HEK293 (cell line): ENCODE data around the gene SH3GLB2.

Source experiments
- CTCF ChIA-PET: fragments of 350-600 bp; formaldehyde crosslinking; extraction: SDS; loops from one replicate; lab custom pipeline; 2021; ENCODE audit warnings: antibody characterized with exemption; lab: Yijun Ruan, JAX
- POLR2A ChIA-PET: fragments of 300-600 bp; formaldehyde crosslinking; extraction: SDS; loops from one replicate; lab custom pipeline; 2020; ENCODE audit warnings: antibody characterized with exemption, inconsistent platforms; lab: Yijun Ruan, JAX
- H3K27ac ChIP-seq: fragments of 200-500 bp; sonication (Bioruptor generic); 2 replicates; pipeline ENCODE4 v1.5.1; 2014; ENCODE audit warnings: low read depth, low read length, control low read depth, inconsistent platforms; ENCODE audit errors: extremely low read depth
- H3K36me3 ChIP-seq, 2 experiments: fragments of 200-500 bp in 1 of 2; sonication (Bioruptor generic) in 1 of 2; 1 replicate in 1 of 2; 2 replicates in 1 of 2; pipeline ENCODE4 v1.5.1; 2014 to 2017; ENCODE audit warnings: inconsistent platforms in 2 of 2, low read length in 2 of 2; ENCODE audit not compliant: control insufficient read depth in 2 of 2, insufficient read depth in 1 of 2
- H3K4me1 ChIP-seq: fragments of 200-500 bp; sonication (Bioruptor generic); 2 replicates; pipeline ENCODE4 v1.5.1; 2014; ENCODE audit warnings: mild to moderate bottlenecking, low read length, inconsistent platforms; ENCODE audit not compliant: control insufficient read depth, insufficient read depth
- H3K4me3 ChIP-seq: 2 replicates; pipeline ENCODE4 v1.5.1; 2011; ENCODE audit warnings: low read depth, mild to moderate bottlenecking, control low read depth, low read length, moderate library complexity
- H3K9me3 ChIP-seq: fragments of 200-500 bp; sonication (Bioruptor generic); 2 replicates; pipeline ENCODE4 v1.5.1; 2014; ENCODE audit warnings: low read depth, low read length, inconsistent platforms; ENCODE audit not compliant: control insufficient read depth, insufficient read depth
- GLI4 ChIP-seq: fragments of 450-650 bp; formaldehyde crosslinking; IDR thresholded peaks from 2 replicates; pipeline ENCODE4 v1.5.1; 2016; ENCODE audit warnings: missing biosample characterization, missing genetic modification characterization
- SCRT1 ChIP-seq: fragments of 450-650 bp; formaldehyde crosslinking; IDR thresholded peaks from 2 replicates; pipeline ENCODE4 v1.5.1; 2016; ENCODE audit warnings: missing biosample characterization, missing genetic modification characterization, borderline replicate concordance
- SP3 ChIP-seq: fragments of 450-650 bp; formaldehyde crosslinking; IDR thresholded peaks from 2 replicates; pipeline ENCODE4 v1.5.1; 2016; ENCODE audit warnings: missing biosample characterization, missing genetic modification characterization
- WT1 ChIP-seq: fragments of 450-650 bp; formaldehyde crosslinking; IDR thresholded peaks from 2 replicates; pipeline ENCODE4 v1.5.1; 2016; ENCODE audit warnings: missing biosample characterization, missing genetic modification characterization
- ZBTB10 ChIP-seq: fragments of 450-650 bp; formaldehyde crosslinking; IDR thresholded peaks from 2 replicates; pipeline ENCODE4 v1.5.1; 2016; ENCODE audit warnings: missing biosample characterization, missing genetic modification characterization
- ZBTB6 ChIP-seq: fragments of 450-650 bp; formaldehyde crosslinking; IDR thresholded peaks from 2 replicates; pipeline ENCODE4 v1.5.1; 2017; ENCODE audit warnings: missing biosample characterization, missing genetic modification characterization
- ZFP69B ChIP-seq: fragments of 450-650 bp; formaldehyde crosslinking; IDR thresholded peaks from 2 replicates; pipeline ENCODE4 v1.5.1; 2016; ENCODE audit warnings: missing biosample characterization, missing genetic modification characterization
- ZNF132 ChIP-seq: fragments of 450-650 bp; formaldehyde crosslinking; IDR thresholded peaks from 2 replicates; pipeline ENCODE4 v1.5.1; 2017; ENCODE audit warnings: missing biosample characterization, missing genetic modification characterization, borderline replicate concordance
- ZNF488 ChIP-seq: fragments of 450-650 bp; formaldehyde crosslinking; IDR thresholded peaks from 2 replicates; pipeline ENCODE4 v1.5.1; 2016; ENCODE audit warnings: missing biosample characterization, missing genetic modification characterization
- ZNF514 ChIP-seq: fragments of 450-650 bp; formaldehyde crosslinking; IDR thresholded peaks from 2 replicates; pipeline ENCODE4 v1.5.1; 2016; ENCODE audit warnings: missing biosample characterization, missing genetic modification characterization
- ZNF596 ChIP-seq: fragments of 450-650 bp; IDR thresholded peaks from 2 replicates; pipeline ENCODE4 v1.5.0; 2018; ENCODE audit warnings: missing biosample characterization, mild to moderate bottlenecking, missing genetic modification characterization, moderate library complexity
- ZNF600 ChIP-seq: fragments of 450-650 bp; formaldehyde crosslinking; IDR thresholded peaks from 2 replicates; pipeline ENCODE4 v1.5.1; 2016; ENCODE audit warnings: missing biosample characterization, missing genetic modification characterization
- ZNF623 ChIP-seq: fragments of 450-650 bp; formaldehyde crosslinking; IDR thresholded peaks from 2 replicates; pipeline ENCODE4 v1.5.1; 2016; ENCODE audit warnings: missing biosample characterization, missing genetic modification characterization
- ZNF692 ChIP-seq: fragments of 450-650 bp; formaldehyde crosslinking; IDR thresholded peaks from 2 replicates; pipeline ENCODE4 v1.5.1; 2016; ENCODE audit warnings: missing biosample characterization, missing genetic modification characterization
- ZNF701 ChIP-seq: fragments of 450-650 bp; formaldehyde crosslinking; IDR thresholded peaks from 2 replicates; pipeline ENCODE4 v1.5.1; 2016; ENCODE audit warnings: missing biosample characterization, missing genetic modification characterization
- ZSCAN16 ChIP-seq: fragments of 450-650 bp; formaldehyde crosslinking; IDR thresholded peaks from 2 replicates; pipeline ENCODE4 v1.5.1; 2016; ENCODE audit warnings: missing biosample characterization, missing genetic modification characterization

SH3GLB2 gene

GRCh38 chr9:129009584-129010141 is 18.5 kb downstream of the SH3GLB2 start:
- no peak overlapping the region for H3K4me3 ChIP-seq
- no peak overlapping the region for H3K27ac ChIP-seq
- ChIA-PET POLR2A (interaction anchor here (1.5 kb wide), 1 partner anchor 14 kb away, joined by 3 read pairs; no protein-coding TSS in a partner anchor), CTCF (interaction anchor here (0.7 to 2.0 kb wide), 2 partner anchors 19 to 268 kb away, joined by 3 to 9 read pairs; partner anchors contain the start of gene SH3GLB2)
- no peak for TF ChIP-seq ZNF623
- TF ChIP-seq SP3 (tag by site-specific recombination): no peak
- no peak for TF ChIP-seq ZSCAN16 (tag by site-specific recombination)
- no peak for TF ChIP-seq GLI4
- no peak for TF ChIP-seq ZBTB10
- TF ChIP-seq ZNF514 (tag by site-specific recombination): no peak
- no peak for TF ChIP-seq WT1
- TF ChIP-seq ZNF596 (tag by site-specific recombination): no peak
- no peak for TF ChIP-seq ZNF701
- TF ChIP-seq ZNF600 (tag by site-specific recombination): peak; percentile 57; the same call in 1 of the 2 replicates
- TF ChIP-seq ZBTB6 (tag by site-specific recombination): no peak
- TF ChIP-seq SCRT1 (tag by site-specific recombination): peak; percentile 59; the same call in 1 of the 2 replicates
- no peaks in the 10 kb centered on the region for H3K9me3 ChIP-seq
- peaks cover 0 to 92% of the 10 kb centered on the region in 2 experiments; a peak in 2 of 3 replicates for H3K36me3 ChIP-seq
- H3K4me1 ChIP-seq: no peaks in the 10 kb centered on the region

- H3K9me3 ChIP-seq: no peaks in the 10 kb centered on the region
- ChIA-PET CTCF (interaction anchor here (0.7 to 2.6 kb wide), 5 partner anchors 19 to 267 kb away, joined by 3 to 17 read pairs (median 9); partner anchors contain the start of genes MIGA2 and SH3GLB2), POLR2A (interaction anchor here (1.5 kb wide), 1 partner anchor 14 kb away, joined by 3 read pairs; no protein-coding TSS in a partner anchor)
- peaks cover under 1 to 87% of the 10 kb centered on the region in 2 experiments; a peak in 2 of 3 replicates for H3K36me3 ChIP-seq
- no peaks in the 10 kb centered on the region for H3K4me1 ChIP-seq
- TF ChIP-seq ZNF132 (no peak), ZFP69B (tag by site-specific recombination) (peak; percentile 81), ZNF692 (tag by site-specific recombination) (peak; percentile 78), ZNF488 (no peak)
- H3K4me3 ChIP-seq: no peak overlapping the region
- no peak overlapping the region for H3K27ac ChIP-seq
These were observed 19.0 kb downstream of the SH3GLB2 start for GRCh38 chr9:129008986-129009583.
